A549 treated with Hydrocortisone at 1 μM for 4 hours (cell line): ENCODE results near the gene CHRNA1. TPM values are rescaled to one million over a fixed set of nuclear protein-coding genes. Genes with fewer than 3 reads are reported as not detected.

Source experiments
- total RNA-seq: library from RNA; stranded (reverse); fragments of 200-300 nt; extraction: Qiagen RNA extraction; gene quantifications from 5 replicates; pipeline ENCODE4 v1.2.3, GENCODE V29; 2022

Gene CHRNA1
- total RNA-seq, result not detected in 5 replicates

GRCh38 chr2:174764280-174765255, at the start of gene CHRNA1:
TSS of gene CHRNA1 (minus strand) at chr2:174764472. CDS start at chr2:174764394, 78 bp downstream.

Other genes with a start within 250 kb of the CHRNA1 start
- gene WIPF1, start 166.7 kb downstream of the CHRNA1 start, total RNA-seq, result 16.2 to 26.6 TPM (median 22.8 TPM) in 5 replicates
- gene CHN1, start 240.9 kb upstream of the CHRNA1 start, total RNA-seq, result 16.4 to 19.9 TPM (median 17.3 TPM) in 5 replicates